Smooth muscle cell (in vitro differentiated cells): Measurements from ENCODE around the gene OR6F1. TPM values are rescaled to one million over a fixed set of nuclear protein-coding genes. Genes with fewer than 3 reads are reported as not detected.
"Not testable (repeated sequence)": the region's sequence is repeated elsewhere in the genome, so short reads cannot be mapped to it uniquely, and the experiment has no call there.

Experiments
- DNase-seq: peaks from one replicate; lab custom pipeline; 2025; ENCODE audit not compliant: unreplicated experiment; lab: John Stamatoyannopoulos, UW
- H2AFZ ChIP-seq: fragments of 200-600 bp; sonication (generic); 2 replicates; pipeline ENCODE4 v1.6.0; 2016; ENCODE audit warnings: antibody characterized with exemption, low read depth, mild to moderate bottlenecking
- H3F3A ChIP-seq: fragments of 200-600 bp; sonication (generic); 2 replicates; pipeline ENCODE4 v1.6.0; 2017; ENCODE audit warnings: antibody characterized with exemption, low read depth
- H3K27ac ChIP-seq: fragments of 200-600 bp; sonication (generic); 2 replicates; pipeline ENCODE4 v1.5.1; 2016; ENCODE audit warnings: low read depth, mild to moderate bottlenecking
- H3K27me3 ChIP-seq: fragments of 200-600 bp; sonication (generic); 2 replicates; pipeline ENCODE4 v1.6.1; 2016; ENCODE audit warnings: low read depth, mild to moderate bottlenecking
- H3K36me3 ChIP-seq: fragments of 200-600 bp; sonication (generic); 2 replicates; pipeline ENCODE4 v1.5.1; 2016; ENCODE audit warnings: low read depth
- H3K4me1 ChIP-seq: fragments of 200-600 bp; sonication (generic); 2 replicates; pipeline ENCODE4 v1.5.1; 2016; ENCODE audit warnings: low read depth
- H3K4me2 ChIP-seq: fragments of 200-600 bp; sonication (generic); 2 replicates; pipeline ENCODE4 v1.6.0; 2016; ENCODE audit warnings: mild to moderate bottlenecking
- H3K4me3 ChIP-seq: fragments of 200-600 bp; sonication (generic); 2 replicates; pipeline ENCODE4 v1.5.1; 2016; ENCODE audit warnings: mild to moderate bottlenecking
- H3K79me2 ChIP-seq: fragments of 200-600 bp; sonication (generic); 2 replicates; pipeline ENCODE4 v1.6.0; 2016; ENCODE audit warnings: low read depth, mild to moderate bottlenecking
- H3K9ac ChIP-seq: fragments of 200-600 bp; sonication (generic); 2 replicates; pipeline ENCODE4 v1.6.0; 2016; ENCODE audit warnings: low read depth
- H3K9me3 ChIP-seq: fragments of 200-600 bp; sonication (generic); replicated peaks from 2 replicates; pipeline ENCODE4 v1.5.1; 2016; ENCODE audit warnings: low read depth
- H4K20me1 ChIP-seq: fragments of 200-600 bp; sonication (generic); 2 replicates; pipeline ENCODE4 v1.6.0; 2016; ENCODE audit warnings: low read depth
- CTCF ChIP-seq: fragments of 200-600 bp; sonication (generic); IDR thresholded peaks from 2 replicates; pipeline ENCODE4 v1.5.1; 2017; ENCODE audit warnings: borderline replicate concordance, mild to moderate bottlenecking, antibody characterized with exemption; ENCODE audit not compliant: insufficient read depth, poor library complexity, severe bottlenecking
- WGBS: methylation state at CpG from one replicate; pipeline ENCODE4 v1.1.7; 2016; ENCODE audit warnings: low lambda C conversion rate; 5-methylcytosine and 5-hydroxymethylcytosine counted together
- polyA plus RNA-seq: library from polyadenylated mRNA; unstranded; fragments of >200 nt; fragmentation: Nextera tagmentation; extraction: Ambion mirVana; gene quantifications from 2 replicates; pipeline ENCODE4 v1.2.1, GENCODE V29; 2016
- total RNA-seq: library from RNA; depleted of rRNA; stranded (reverse); fragments of >200 nt; gene quantifications from 2 replicates; pipeline ENCODE4 v1.2.3, GENCODE V29; 2014

OR6F1 gene
- total and polyA plus RNA-seq, 2 experiments from 2014 or later = not detected

- no peak overlapping the region for H2AFZ ChIP-seq
- no peak for DNase-seq
- no peak overlapping the region for H3K4me2 ChIP-seq
- H4K20me1 ChIP-seq = no peaks in the 10 kb centered on the region
- H3K9ac ChIP-seq = no peak overlapping the region
- 86% methylated on average over 7 of the region's 7 CpGs for WGBS
- no peaks in the 10 kb centered on the region for H3K79me2 ChIP-seq
- H3K27ac ChIP-seq = no peak overlapping the region
- H3K36me3 ChIP-seq = no peaks in the 10 kb centered on the region
- no peaks in the 10 kb centered on the region for H3F3A ChIP-seq
- H3K4me1 ChIP-seq = no peaks in the 10 kb centered on the region
- H3K4me3 ChIP-seq = no peak overlapping the region
- TF ChIP-seq CTCF = no peak
- H3K27me3 ChIP-seq = no peaks in the 10 kb centered on the region
- H3K9me3 ChIP-seq = peaks cover 9% of the 10 kb centered on the region
These were observed 2.7 kb downstream of the OR6F1 start for GRCh38 chr1:247713753-247714152.

- H3F3A ChIP-seq, H2AFZ ChIP-seq, H3K9me3 ChIP-seq, H3K9ac ChIP-seq, H3K27ac ChIP-seq, H3K36me3 ChIP-seq, DNase-seq, H3K4me3 ChIP-seq, H3K27me3 ChIP-seq, H3K79me2 ChIP-seq, H4K20me1 ChIP-seq, H3K4me2 ChIP-seq, H3K4me1 ChIP-seq: not testable (repeated sequence)
- 81% methylated on average over 8 of the region's 8 CpGs for WGBS
These were observed 5.8 kb downstream of the OR6F1 start for GRCh38 chr1:247710681-247711080.

- no peaks in the 10 kb centered on the region for H3F3A ChIP-seq
- DNase-seq = no peak
- no peaks in the 10 kb centered on the region for H3K4me1 ChIP-seq
- H3K4me3 ChIP-seq = no peak overlapping the region
- peaks cover 3% of the 10 kb centered on the region for H3K9me3 ChIP-seq
- H3K27me3 ChIP-seq = no peaks in the 10 kb centered on the region
- no peak overlapping the region for H3K4me2 ChIP-seq
- H3K27ac ChIP-seq = no peak overlapping the region
- no peaks in the 10 kb centered on the region for H4K20me1 ChIP-seq
- WGBS = 95% methylated on average over 1 of the region's 1 CpG
- no peak for TF ChIP-seq CTCF
- H3K36me3 ChIP-seq = no peaks in the 10 kb centered on the region
- no peak overlapping the region for H3K9ac ChIP-seq
- no peaks in the 10 kb centered on the region for H3K79me2 ChIP-seq
- H2AFZ ChIP-seq = no peak overlapping the region
These were observed 15.1 kb downstream of the OR6F1 start for GRCh38 chr1:247701338-247701737.

GRCh38 chr1:247681288-247681897 is 35.1 kb downstream of the OR6F1 start:
- Histone ChIP-seq H2AFZ (no peak overlapping the region), H3F3A (no peaks in the 10 kb centered on the region), H3K27me3 (no peaks in the 10 kb centered on the region), H3K9me3 (no peaks in the 10 kb centered on the region), H4K20me1 (no peaks in the 10 kb centered on the region), H3K4me3 (no peak overlapping the region), H3K4me1 (no peaks in the 10 kb centered on the region), H3K79me2 (no peaks in the 10 kb centered on the region), H3K4me2 (no peak overlapping the region), H3K27ac (no peak overlapping the region), H3K36me3 (no peaks in the 10 kb centered on the region), H3K9ac (no peak overlapping the region)
- WGBS = 37% methylated on average over 7 of the region's 7 CpGs
- DNase-seq = no peak
- TF ChIP-seq CTCF = peak; percentile 75
